Omental fat pad (tissue), 4 donors: ENCODE measurements around the gene PLEKHA1. TPM values are rescaled to one million over a fixed set of nuclear protein-coding genes. Genes with fewer than 3 reads are reported as not detected.

Experiments used
- ATAC-seq: fragments of 150-250 bp; one replicate; pipeline ENCODE4 v1.9.1; 2016; ENCODE audit warnings: mild to moderate bottlenecking, moderate library complexity; ENCODE audit not compliant: low FRiP score
- DNase-seq: peaks from one replicate; pipeline ENCODE4 v3.0.0-alpha.2; 2019; ENCODE audit warnings: low spot score
- total RNA-seq, 4 donors: library from RNA; depleted of rRNA; stranded (reverse); fragments of >200 nt; gene quantifications; one replicate each; pipeline ENCODE4 v1.1.0, GENCODE V29; 2016
- TF ChIP-seq, protein P1 (sequence below), 3 donors: fragments of 450-650 bp; IDR thresholded peaks; one replicate each; pipeline ENCODE4 v1.5.1; 2016 to 2017; ENCODE audit warnings: antibody characterized with exemption in 3 of 3, mild to moderate bottlenecking in 3 of 3, moderate library complexity in 2 of 3

PLEKHA1 gene
- total RNA-seq, 4 donors from 2014 or later, result 22.9 to 30.8 (median 26.8) TPM

- ATAC-seq (no peak), DNase-seq (no peak)
- TF ChIP-seq, protein P1, sequence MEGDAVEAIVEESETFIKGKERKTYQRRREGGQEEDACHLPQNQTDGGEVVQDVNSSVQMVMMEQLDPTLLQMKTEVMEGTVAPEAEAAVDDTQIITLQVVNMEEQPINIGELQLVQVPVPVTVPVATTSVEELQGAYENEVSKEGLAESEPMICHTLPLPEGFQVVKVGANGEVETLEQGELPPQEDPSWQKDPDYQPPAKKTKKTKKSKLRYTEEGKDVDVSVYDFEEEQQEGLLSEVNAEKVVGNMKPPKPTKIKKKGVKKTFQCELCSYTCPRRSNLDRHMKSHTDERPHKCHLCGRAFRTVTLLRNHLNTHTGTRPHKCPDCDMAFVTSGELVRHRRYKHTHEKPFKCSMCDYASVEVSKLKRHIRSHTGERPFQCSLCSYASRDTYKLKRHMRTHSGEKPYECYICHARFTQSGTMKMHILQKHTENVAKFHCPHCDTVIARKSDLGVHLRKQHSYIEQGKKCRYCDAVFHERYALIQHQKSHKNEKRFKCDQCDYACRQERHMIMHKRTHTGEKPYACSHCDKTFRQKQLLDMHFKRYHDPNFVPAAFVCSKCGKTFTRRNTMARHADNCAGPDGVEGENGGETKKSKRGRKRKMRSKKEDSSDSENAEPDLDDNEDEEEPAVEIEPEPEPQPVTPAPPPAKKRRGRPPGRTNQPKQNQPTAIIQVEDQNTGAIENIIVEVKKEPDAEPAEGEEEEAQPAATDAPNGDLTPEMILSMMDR (IDR thresholded peaks at IDR 0.05), result no peak
Observed at GRCh38 chr10:122338609-122339441, 35.7 kb upstream of the PLEKHA1 start.

GRCh38 chr10:122341141-122341810 lies 33.2 kb upstream of the PLEKHA1 start:
- TF ChIP-seq, protein P1 (IDR thresholded peaks at IDR 0.05), result no peak
- ATAC-seq (peak; percentile 78), DNase-seq (no peak)

DNA sequence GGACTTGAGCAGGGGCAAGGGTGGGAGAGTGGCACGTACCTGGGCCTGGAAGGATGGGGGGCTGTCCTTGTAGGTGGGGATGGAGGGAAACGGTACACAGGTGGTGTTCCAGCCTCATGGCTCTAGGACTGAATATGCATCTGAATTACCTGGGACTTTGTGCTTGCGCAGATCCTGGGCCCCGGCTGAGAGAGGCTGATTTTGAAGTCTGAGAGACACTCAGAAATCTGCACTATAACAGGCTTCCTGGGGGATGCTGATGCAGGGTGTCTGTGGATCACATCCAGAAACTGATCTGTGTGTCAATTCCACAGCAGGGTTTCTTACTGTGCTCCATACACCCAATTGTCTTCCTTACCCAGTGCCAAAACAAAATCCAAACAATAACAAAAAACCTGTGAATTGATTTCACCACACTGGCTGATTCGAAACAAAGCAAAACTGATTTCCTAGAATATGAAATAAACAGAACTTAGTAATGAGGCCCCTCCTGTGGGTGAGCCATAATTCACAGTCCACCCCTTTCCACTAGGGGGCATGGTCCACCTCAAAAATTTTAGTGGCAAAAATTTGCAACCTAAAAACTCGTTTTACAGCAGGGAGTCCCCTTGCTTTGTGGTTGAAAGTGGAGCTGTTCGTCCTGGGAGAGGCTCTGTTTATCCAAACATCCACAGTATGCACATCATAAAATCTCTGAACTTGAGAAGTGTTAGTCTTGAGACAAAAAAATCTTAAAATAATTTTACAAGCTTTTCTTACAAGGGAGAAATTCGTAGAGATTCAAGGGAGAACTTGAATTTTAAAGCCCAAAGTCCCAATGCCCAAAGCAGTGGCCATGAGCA lies 32.0 kb upstream of the PLEKHA1 start:
- ATAC-seq (peak; percentile 10), DNase-seq (no peak)
- TF ChIP-seq, protein P1 (IDR thresholded peaks at IDR 0.05), result no peak

- no peak for DNase-seq
- no peak for ATAC-seq
- TF ChIP-seq, protein P1 (IDR thresholded peaks at IDR 0.05), result no peak
Observed at GRCh38 chr10:122343135-122343800, 31.2 kb upstream of the PLEKHA1 start.

DNA sequence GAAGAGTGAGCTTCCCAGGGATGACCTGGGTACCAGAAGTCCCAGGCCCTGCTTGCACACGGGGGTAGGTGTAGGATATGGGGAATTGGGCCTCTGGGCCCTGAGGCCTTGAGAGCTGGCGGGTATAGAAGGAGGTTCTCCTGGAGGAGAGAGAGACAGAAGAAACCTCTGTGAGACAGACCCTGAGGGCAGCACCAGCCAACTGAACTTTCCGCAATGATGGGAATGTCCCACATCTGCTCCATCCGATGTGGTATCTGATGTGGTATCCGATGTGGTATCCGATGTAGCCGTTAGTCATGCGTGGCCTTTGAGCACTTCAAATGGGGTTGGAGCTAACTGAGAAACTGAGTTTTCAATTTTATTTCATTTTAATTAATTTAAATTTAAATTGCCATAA lies 30.6 kb upstream of the PLEKHA1 start:
- ATAC-seq, result no peak
- no peak for DNase-seq
- TF ChIP-seq, protein P1 (IDR thresholded peaks at IDR 0.05), result no peak

DNA sequence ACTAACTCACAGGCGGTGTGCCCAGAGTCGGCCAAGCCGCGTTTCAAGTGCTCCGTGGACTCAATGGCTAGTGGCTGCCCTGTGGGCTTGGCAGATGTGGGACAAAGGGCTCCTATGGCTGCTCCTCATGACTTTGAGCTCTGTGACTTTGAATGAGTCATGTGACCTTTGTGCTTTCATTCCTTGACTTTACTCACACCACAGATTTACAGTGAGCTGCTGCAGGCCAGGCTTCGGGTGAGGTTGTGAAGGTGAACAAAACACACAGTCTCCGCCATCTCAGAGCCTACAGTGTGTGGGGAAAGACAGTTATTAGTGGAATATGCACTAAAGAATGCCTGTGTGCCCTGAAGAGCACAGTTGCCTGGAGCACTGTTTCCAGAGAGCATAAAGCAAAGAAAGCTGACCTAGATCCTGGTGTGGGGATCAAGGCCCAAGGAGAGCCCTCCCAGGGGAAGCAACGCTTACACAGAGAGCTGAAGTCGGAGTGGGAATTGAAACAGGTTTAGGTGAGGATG lies 29.7 kb upstream of the PLEKHA1 start:
- TF ChIP-seq, protein P1 (IDR thresholded peaks at IDR 0.05), result no peak
- DNase-seq (no peak), ATAC-seq (no peak)
